ENCODE measurements around the gene PCP4.

DNA sequence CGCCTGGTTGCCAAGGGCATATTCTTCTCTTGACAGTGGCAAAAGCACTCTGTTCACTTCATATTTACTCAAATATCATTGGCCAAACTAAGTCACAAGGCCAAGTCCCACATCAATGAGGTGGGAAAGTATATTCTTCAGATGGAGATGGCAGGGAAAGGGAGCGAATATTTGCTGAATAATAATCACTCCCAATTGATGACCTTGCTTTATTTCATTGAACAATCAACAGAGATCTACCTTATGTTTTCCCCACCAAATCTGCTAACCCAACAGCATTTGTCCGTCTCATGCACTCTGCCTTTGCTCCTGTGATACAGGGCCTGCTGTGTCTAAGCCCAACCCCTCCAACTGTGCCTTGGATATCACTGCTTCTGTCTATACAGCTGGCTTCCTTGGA, 45.2 kb upstream of the PCP4 start:
- TF ChIP-seq POLR2A (IDR thresholded peaks at IDR 0.05) (no peak), CTCF (IDR thresholded peaks at IDR 0.05) (no peak), EP300 (IDR thresholded peaks at IDR 0.05) (no peak)
